Mucosa of descending colon (tissue), 3 donors: Measurements from ENCODE around the gene OR13J1. TPM values are rescaled to one million over a fixed set of nuclear protein-coding genes. Genes with fewer than 3 reads are reported as not detected.

Experiments
- ATAC-seq: fragments of 200-7000 bp; cut with Tn5 transposase; one replicate; pipeline ENCODE4 v1.9.1; 2020; ENCODE audit warnings: mild to moderate bottlenecking, moderate library complexity
- DNase-seq, 3 donors: peaks; one replicate each; pipeline ENCODE4 v3.0.0-alpha.2; 2020
- H3K36me3 ChIP-seq: fragments of 200-600 bp; one replicate; pipeline ENCODE4 v1.8.0; 2021; ENCODE audit warnings: low read depth, mild to moderate bottlenecking
- H3K4me1 ChIP-seq: fragments of 200-600 bp; one replicate; pipeline ENCODE4 v1.8.0; 2021; ENCODE audit warnings: low read depth, mild to moderate bottlenecking
- H3K4me3 ChIP-seq: fragments of 200-600 bp; one replicate; pipeline ENCODE4 v1.8.0; 2021; ENCODE audit warnings: mild to moderate bottlenecking
- H3K9me3 ChIP-seq: fragments of 200-600 bp; one replicate; pipeline ENCODE4 v1.8.0; 2021; ENCODE audit warnings: mild to moderate bottlenecking
- CTCF ChIP-seq: fragments of 200-600 bp; IDR thresholded peaks from one replicate; pipeline ENCODE4 v1.8.0; 2022; ENCODE audit warnings: antibody characterized with exemption, mild to moderate bottlenecking
- intact Hi-C, 2 donors: fragments of 100-400 bp; cut with DNase I in 1 of 2; cut with micrococcal nuclease in 1 of 2; formaldehyde crosslinking; loops; one replicate each; pipeline versions ENCODE4 v1.11.0 to v1.11.1; 2022; cut with DNase I, micrococcal nuclease
- total RNA-seq, 3 donors: library from RNA; stranded (reverse); fragmentation: NEBNext Ultra II Directional in 2 of 3; extraction: Animal tissue kit (Norgen Biotek cat#: 25700) in 2 of 3; gene quantifications; one replicate each; pipeline versions ENCODE4 v1.2.1 to v1.2.4, GENCODE V29; 2021 to 2023
- donor health status: DM: no; HTN: no; CAD: no; lungs with moderate emphysema.
- donor health status: DM: no; HTN: no; CAD: no.
- donor health status: DM: no; HTN: yes; CAD: no.

Gene OR13J1
- total RNA-seq, 3 donors from 2014 or later, result not detected

- intact Hi-C loops, result no loop called here
- Histone ChIP-seq H3K9me3 (no peaks in the 10 kb centered on the region), H3K4me3 (no peak overlapping the region), H3K4me1 (no peaks in the 10 kb centered on the region), H3K36me3 (no peaks in the 10 kb centered on the region)
- no peak for TF ChIP-seq CTCF
- no peak for DNase-seq
- ATAC-seq, result no peak
These were observed 17.9 kb downstream of the OR13J1 start for GRCh38 chr9:35852267-35852815.

GRCh38 chr9:35847792-35848572 is 22.2 kb downstream of the OR13J1 start:
- ATAC-seq, result peak; percentile 37

GRCh38 chr9:35845824-35846771 is 24.1 kb downstream of the OR13J1 start:
- DNase-seq (no peak), ATAC-seq (no peak)
- H3K4me3 ChIP-seq, result no peak overlapping the region
- intact Hi-C loops, result no loop called here
- H3K9me3 ChIP-seq, result no peaks in the 10 kb centered on the region
- no peaks in the 10 kb centered on the region for H3K36me3 ChIP-seq
- TF ChIP-seq CTCF, result no peak
- peaks cover 13% of the 10 kb centered on the region for H3K4me1 ChIP-seq

More at GRCh38 chr9:35847792-35848572, 22.2 kb downstream of the OR13J1 start:
- Histone ChIP-seq H3K4me3 (no peak overlapping the region), H3K9me3 (no peaks in the 10 kb centered on the region), H3K36me3 (no peaks in the 10 kb centered on the region), H3K4me1 (peaks cover 13% of the 10 kb centered on the region)
- intact Hi-C loops, result no loop called here
- peak in 2 of 3 donors; percentile 8 to 12 for DNase-seq
- TF ChIP-seq CTCF, result no peak

- H3K36me3 ChIP-seq, result no peaks in the 10 kb centered on the region
- H3K9me3 ChIP-seq, result no peaks in the 10 kb centered on the region
- no peak for TF ChIP-seq CTCF
- intact Hi-C loops, result no loop called here
- DNase-seq (peak in 1 of 3 donors; percentile 81), ATAC-seq (peak; percentile 89)
- peaks cover 13% of the 10 kb centered on the region for H3K4me1 ChIP-seq
- H3K4me3 ChIP-seq, result no peak overlapping the region
These were observed 25.5 kb downstream of the OR13J1 start for GRCh38 chr9:35844628-35845270.

GRCh38 chr9:35842795-35843194 is 27.4 kb downstream of the OR13J1 start:
- Histone ChIP-seq H3K4me3 (no peak overlapping the region), H3K9me3 (no peaks in the 10 kb centered on the region), H3K36me3 (no peaks in the 10 kb centered on the region), H3K4me1 (peaks cover 13% of the 10 kb centered on the region)
- ATAC-seq (peak; percentile 54), DNase-seq (no peak)
- intact Hi-C loops, result no loop called here
- TF ChIP-seq CTCF, result no peak
